ENCODE measurements around the gene AHSG. TPM values are rescaled to one million over a fixed set of nuclear protein-coding genes. Genes with fewer than 3 reads are reported as not detected.

AHSG gene
- total RNA-seq, 3 donors from 2014 or later = not detected

- H3K4me1 ChIP-seq (ENCODE audit: low read depth) = no peaks in the 10 kb centered on the region
- H3K9me3 ChIP-seq = no peaks in the 10 kb centered on the region
- TF ChIP-seq, protein P1, sequence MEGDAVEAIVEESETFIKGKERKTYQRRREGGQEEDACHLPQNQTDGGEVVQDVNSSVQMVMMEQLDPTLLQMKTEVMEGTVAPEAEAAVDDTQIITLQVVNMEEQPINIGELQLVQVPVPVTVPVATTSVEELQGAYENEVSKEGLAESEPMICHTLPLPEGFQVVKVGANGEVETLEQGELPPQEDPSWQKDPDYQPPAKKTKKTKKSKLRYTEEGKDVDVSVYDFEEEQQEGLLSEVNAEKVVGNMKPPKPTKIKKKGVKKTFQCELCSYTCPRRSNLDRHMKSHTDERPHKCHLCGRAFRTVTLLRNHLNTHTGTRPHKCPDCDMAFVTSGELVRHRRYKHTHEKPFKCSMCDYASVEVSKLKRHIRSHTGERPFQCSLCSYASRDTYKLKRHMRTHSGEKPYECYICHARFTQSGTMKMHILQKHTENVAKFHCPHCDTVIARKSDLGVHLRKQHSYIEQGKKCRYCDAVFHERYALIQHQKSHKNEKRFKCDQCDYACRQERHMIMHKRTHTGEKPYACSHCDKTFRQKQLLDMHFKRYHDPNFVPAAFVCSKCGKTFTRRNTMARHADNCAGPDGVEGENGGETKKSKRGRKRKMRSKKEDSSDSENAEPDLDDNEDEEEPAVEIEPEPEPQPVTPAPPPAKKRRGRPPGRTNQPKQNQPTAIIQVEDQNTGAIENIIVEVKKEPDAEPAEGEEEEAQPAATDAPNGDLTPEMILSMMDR (IDR thresholded peaks at IDR 0.05) = no peak
- intact Hi-C loops (cut with DNase I, micrococcal nuclease) = no loop called here
- ATAC-seq (no peak), DNase-seq (no peak)
- no peaks in the 10 kb centered on the region for H3K36me3 ChIP-seq (ENCODE audit: low read depth)
- no peak overlapping the region for H3K4me3 ChIP-seq
These were observed 13.1 kb upstream of the AHSG start for GRCh38 chr3:186599785-186600166.

GRCh38 chr3:186600896-186601295 lies 12.0 kb upstream of the AHSG start:
- intact Hi-C loops (cut with DNase I, micrococcal nuclease) = no loop called here
- Histone ChIP-seq H3K4me3 (no peak overlapping the region), H3K9me3 (no peaks in the 10 kb centered on the region), H3K4me1 (ENCODE audit: low read depth) (no peaks in the 10 kb centered on the region), H3K36me3 (ENCODE audit: low read depth) (no peaks in the 10 kb centered on the region)
- DNase-seq = no peak
- no peak for ATAC-seq
- TF ChIP-seq, protein P1 (IDR thresholded peaks at IDR 0.05) = no peak

DNA sequence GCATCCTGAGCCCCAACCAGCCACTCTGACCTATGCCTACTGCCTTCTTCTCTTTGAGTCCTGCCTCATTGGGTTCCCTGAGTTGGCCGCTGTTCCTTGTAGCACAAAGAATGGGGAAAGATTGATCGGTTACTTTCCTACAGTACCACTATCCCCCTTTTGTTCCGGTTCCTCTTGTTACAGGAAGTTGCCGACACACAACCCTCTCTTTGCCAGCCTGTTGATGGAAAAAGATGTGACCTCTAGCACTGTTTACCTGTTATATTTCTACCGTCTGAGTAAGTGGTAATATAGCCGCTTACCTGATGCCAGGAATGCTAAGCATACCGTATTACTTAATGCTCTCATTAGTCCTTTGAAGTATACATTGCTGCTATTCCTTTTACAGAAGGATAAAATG lies 9.7 kb upstream of the AHSG start:
- Histone ChIP-seq H3K36me3 (ENCODE audit: low read depth) (no peaks in the 10 kb centered on the region), H3K4me1 (ENCODE audit: low read depth) (no peaks in the 10 kb centered on the region), H3K4me3 (no peak overlapping the region), H3K9me3 (no peaks in the 10 kb centered on the region)
- intact Hi-C loops (cut with DNase I, micrococcal nuclease) = no loop called here
- no peak for ATAC-seq
- TF ChIP-seq, protein P1 (IDR thresholded peaks at IDR 0.05) = no peak
- no peak for DNase-seq

DNA sequence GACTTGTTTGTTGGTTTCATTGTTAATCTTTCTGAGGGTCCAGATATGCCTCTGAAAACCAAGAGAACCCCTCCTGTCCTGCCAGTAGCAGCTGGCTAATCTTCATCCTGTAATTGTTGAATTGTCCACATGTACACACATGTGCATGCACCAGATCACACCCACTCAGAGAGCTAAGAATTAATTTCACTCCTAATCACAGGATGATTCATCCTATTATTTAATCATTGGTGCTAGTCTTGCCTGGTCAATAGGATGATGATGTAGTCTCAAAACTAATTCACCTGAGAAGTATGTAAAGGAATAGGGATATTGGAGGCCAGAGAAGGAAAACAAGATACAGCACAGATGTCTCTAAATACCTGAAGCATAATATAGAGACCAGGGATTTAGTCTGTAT lies 7.8 kb upstream of the AHSG start:
- Histone ChIP-seq H3K9me3 (no peaks in the 10 kb centered on the region), H3K4me1 (ENCODE audit: low read depth) (no peaks in the 10 kb centered on the region), H3K36me3 (ENCODE audit: low read depth) (no peaks in the 10 kb centered on the region), H3K4me3 (no peak overlapping the region)
- TF ChIP-seq, protein P1 (IDR thresholded peaks at IDR 0.05) = no peak
- no peak for DNase-seq
- no peak for ATAC-seq
- intact Hi-C loops (cut with DNase I, micrococcal nuclease) = no loop called here

GRCh38 chr3:186605561-186606545 lies 7.0 kb upstream of the AHSG start:
- TF ChIP-seq, protein P1 (IDR thresholded peaks at IDR 0.05) = no peak
- no peak overlapping the region for H3K4me3 ChIP-seq
- intact Hi-C loops (cut with DNase I, micrococcal nuclease) = no loop called here
- ATAC-seq (peak; percentile 57), DNase-seq (no peak)
- no peaks in the 10 kb centered on the region for H3K4me1 ChIP-seq (ENCODE audit: low read depth)
- H3K9me3 ChIP-seq = no peaks in the 10 kb centered on the region
- H3K36me3 ChIP-seq (ENCODE audit: low read depth) = no peaks in the 10 kb centered on the region

Data from mucosa of descending colon (tissue), 3 donors.